Adrenal gland (tissue), 5 donors: ENCODE results near the gene PRX.

Experiments
- POLR2A ChIP-seq, 2 donors: fragments of 450-650 bp; IDR thresholded peaks; one replicate each; pipeline ENCODE4 v1.6.1; 2017; ENCODE audit warnings: antibody characterized with exemption in 2 of 2, mild to moderate bottlenecking in 2 of 2, moderate library complexity in 1 of 2
- TF ChIP-seq, protein P1 (sequence below), 6 experiments: fragments of 450-650 bp in 4 of 6; fragments of 200-600 bp in 2 of 6; sonication (generic) in 1 of 6; IDR thresholded peaks; 1 replicate in 5 of 6; 2 replicates in 1 of 6; pipeline versions ENCODE4 v1.5.1 to v1.8.0; 2016 to 2021; ENCODE audit warnings: antibody characterized with exemption in 6 of 6, mild to moderate bottlenecking in 2 of 6, moderate library complexity in 1 of 6
- donor health status: DM: no; HTN: no; CAD: no.

DNA sequence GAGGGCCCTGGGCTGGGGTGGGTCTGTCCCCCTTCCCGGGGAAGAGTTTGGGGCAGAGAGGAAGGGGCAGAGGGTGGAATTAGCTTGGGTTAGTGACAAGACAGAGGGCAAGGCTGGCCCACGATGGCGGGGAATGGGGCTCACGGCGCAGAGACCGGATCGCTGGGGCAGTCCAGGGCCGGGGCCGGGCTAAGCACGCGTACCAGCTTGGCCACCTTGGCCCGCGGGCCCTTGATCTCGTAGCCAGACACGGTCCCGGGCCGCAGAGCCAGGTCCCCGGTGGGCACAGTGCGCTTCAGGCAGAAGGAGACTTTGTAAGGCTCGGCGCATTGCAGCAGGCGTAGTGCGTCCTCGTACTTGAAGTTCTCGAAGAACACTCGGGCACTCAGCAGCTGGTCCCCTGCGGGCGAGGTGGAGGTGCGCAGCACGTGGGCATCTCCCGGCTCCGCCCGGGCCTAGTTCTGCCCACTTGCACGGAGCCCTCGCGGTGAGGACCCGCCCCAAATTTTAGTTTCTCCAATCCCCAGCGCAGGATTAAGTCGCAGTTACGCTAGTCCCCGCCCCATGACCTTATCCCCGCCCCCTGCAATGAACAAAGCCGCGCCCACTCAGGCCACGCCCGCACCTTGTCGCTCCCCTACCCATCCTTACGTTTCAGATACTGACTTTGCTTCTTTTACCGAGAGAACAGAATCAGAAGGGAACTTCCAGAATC is 14.6 kb downstream of the PRX start:
- TF ChIP-seq, protein P1, sequence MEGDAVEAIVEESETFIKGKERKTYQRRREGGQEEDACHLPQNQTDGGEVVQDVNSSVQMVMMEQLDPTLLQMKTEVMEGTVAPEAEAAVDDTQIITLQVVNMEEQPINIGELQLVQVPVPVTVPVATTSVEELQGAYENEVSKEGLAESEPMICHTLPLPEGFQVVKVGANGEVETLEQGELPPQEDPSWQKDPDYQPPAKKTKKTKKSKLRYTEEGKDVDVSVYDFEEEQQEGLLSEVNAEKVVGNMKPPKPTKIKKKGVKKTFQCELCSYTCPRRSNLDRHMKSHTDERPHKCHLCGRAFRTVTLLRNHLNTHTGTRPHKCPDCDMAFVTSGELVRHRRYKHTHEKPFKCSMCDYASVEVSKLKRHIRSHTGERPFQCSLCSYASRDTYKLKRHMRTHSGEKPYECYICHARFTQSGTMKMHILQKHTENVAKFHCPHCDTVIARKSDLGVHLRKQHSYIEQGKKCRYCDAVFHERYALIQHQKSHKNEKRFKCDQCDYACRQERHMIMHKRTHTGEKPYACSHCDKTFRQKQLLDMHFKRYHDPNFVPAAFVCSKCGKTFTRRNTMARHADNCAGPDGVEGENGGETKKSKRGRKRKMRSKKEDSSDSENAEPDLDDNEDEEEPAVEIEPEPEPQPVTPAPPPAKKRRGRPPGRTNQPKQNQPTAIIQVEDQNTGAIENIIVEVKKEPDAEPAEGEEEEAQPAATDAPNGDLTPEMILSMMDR (IDR thresholded peaks at IDR 0.05): no peak
- no peak for TF ChIP-seq POLR2A (IDR thresholded peaks at IDR 0.05)
